GM23338 (cell line): ENCODE data around the gene DNAJC17. TPM values are rescaled to one million over a fixed set of nuclear protein-coding genes. Genes with fewer than 3 reads are reported as not detected.

Experiments
- JUNB ChIP-seq: IDR thresholded peaks from one replicate; pipeline ENCODE4 v1.6.1; 2016; ENCODE audit warnings: antibody characterized with exemption; ENCODE audit not compliant: unreplicated experiment
- POLR2AphosphoS5 ChIP-seq: IDR thresholded peaks from 2 replicates; pipeline ENCODE4 v1.6.1; 2016; ENCODE audit warnings: antibody characterized with exemption, low read depth
- STAT1 ChIP-seq: IDR thresholded peaks from one replicate; pipeline ENCODE4 v1.6.1; 2016; ENCODE audit warnings: antibody characterized with exemption; ENCODE audit not compliant: unreplicated experiment
- ZNF331 ChIP-seq: fragments of 250-450 bp; sonication (Bioruptor Pico); IDR thresholded peaks from 2 replicates; pipeline ENCODE4 v1.5.0; 2020; ENCODE audit warnings: low read depth, mild to moderate bottlenecking, moderate library complexity
- polyA plus RNA-seq: library from polyadenylated mRNA; unstranded; fragments of >200 nt; fragmentation: Nextera tagmentation; extraction: Ambion mirVana; gene quantifications from 2 replicates; pipeline ENCODE4 v1.2.1, GENCODE V29; 2016
- total RNA-seq: library from RNA; depleted of rRNA; stranded (reverse); fragments of >200 nt; shearing (Covaris generic); gene quantifications from 2 replicates; pipeline ENCODE4 v1.2.3, GENCODE V29; 2014
- TF ChIP-seq, protein P1 (sequence below): fragments of 250-450 bp; sonication (Bioruptor Pico); IDR thresholded peaks from 2 replicates; pipeline ENCODE4 v1.5.0; 2020; ENCODE audit warnings: mild to moderate bottlenecking, moderate library complexity
- TF ChIP-seq, protein P2 (sequence below), 2 experiments: fragments of 200-600 bp in 1 of 2; sonication (generic) in 1 of 2; conservative IDR thresholded peaks; 2 replicates each; pipeline versions ENCODE4 v1.5.1 to v1.6.1; 2016 to 2017; ENCODE audit warnings: antibody characterized with exemption in 2 of 2, low read depth in 2 of 2, mild to moderate bottlenecking in 2 of 2, moderate library complexity in 1 of 2
- TF ChIP-seq, protein P3 (sequence below): IDR thresholded peaks from 2 replicates; pipeline ENCODE4 v1.6.1; 2016; ENCODE audit warnings: antibody characterized with exemption

The DNAJC17 gene
- total and polyA plus RNA-seq, 2 experiments from 2014 or later: 23.0 to 77.6 TPM

- TF ChIP-seq, protein P1, sequence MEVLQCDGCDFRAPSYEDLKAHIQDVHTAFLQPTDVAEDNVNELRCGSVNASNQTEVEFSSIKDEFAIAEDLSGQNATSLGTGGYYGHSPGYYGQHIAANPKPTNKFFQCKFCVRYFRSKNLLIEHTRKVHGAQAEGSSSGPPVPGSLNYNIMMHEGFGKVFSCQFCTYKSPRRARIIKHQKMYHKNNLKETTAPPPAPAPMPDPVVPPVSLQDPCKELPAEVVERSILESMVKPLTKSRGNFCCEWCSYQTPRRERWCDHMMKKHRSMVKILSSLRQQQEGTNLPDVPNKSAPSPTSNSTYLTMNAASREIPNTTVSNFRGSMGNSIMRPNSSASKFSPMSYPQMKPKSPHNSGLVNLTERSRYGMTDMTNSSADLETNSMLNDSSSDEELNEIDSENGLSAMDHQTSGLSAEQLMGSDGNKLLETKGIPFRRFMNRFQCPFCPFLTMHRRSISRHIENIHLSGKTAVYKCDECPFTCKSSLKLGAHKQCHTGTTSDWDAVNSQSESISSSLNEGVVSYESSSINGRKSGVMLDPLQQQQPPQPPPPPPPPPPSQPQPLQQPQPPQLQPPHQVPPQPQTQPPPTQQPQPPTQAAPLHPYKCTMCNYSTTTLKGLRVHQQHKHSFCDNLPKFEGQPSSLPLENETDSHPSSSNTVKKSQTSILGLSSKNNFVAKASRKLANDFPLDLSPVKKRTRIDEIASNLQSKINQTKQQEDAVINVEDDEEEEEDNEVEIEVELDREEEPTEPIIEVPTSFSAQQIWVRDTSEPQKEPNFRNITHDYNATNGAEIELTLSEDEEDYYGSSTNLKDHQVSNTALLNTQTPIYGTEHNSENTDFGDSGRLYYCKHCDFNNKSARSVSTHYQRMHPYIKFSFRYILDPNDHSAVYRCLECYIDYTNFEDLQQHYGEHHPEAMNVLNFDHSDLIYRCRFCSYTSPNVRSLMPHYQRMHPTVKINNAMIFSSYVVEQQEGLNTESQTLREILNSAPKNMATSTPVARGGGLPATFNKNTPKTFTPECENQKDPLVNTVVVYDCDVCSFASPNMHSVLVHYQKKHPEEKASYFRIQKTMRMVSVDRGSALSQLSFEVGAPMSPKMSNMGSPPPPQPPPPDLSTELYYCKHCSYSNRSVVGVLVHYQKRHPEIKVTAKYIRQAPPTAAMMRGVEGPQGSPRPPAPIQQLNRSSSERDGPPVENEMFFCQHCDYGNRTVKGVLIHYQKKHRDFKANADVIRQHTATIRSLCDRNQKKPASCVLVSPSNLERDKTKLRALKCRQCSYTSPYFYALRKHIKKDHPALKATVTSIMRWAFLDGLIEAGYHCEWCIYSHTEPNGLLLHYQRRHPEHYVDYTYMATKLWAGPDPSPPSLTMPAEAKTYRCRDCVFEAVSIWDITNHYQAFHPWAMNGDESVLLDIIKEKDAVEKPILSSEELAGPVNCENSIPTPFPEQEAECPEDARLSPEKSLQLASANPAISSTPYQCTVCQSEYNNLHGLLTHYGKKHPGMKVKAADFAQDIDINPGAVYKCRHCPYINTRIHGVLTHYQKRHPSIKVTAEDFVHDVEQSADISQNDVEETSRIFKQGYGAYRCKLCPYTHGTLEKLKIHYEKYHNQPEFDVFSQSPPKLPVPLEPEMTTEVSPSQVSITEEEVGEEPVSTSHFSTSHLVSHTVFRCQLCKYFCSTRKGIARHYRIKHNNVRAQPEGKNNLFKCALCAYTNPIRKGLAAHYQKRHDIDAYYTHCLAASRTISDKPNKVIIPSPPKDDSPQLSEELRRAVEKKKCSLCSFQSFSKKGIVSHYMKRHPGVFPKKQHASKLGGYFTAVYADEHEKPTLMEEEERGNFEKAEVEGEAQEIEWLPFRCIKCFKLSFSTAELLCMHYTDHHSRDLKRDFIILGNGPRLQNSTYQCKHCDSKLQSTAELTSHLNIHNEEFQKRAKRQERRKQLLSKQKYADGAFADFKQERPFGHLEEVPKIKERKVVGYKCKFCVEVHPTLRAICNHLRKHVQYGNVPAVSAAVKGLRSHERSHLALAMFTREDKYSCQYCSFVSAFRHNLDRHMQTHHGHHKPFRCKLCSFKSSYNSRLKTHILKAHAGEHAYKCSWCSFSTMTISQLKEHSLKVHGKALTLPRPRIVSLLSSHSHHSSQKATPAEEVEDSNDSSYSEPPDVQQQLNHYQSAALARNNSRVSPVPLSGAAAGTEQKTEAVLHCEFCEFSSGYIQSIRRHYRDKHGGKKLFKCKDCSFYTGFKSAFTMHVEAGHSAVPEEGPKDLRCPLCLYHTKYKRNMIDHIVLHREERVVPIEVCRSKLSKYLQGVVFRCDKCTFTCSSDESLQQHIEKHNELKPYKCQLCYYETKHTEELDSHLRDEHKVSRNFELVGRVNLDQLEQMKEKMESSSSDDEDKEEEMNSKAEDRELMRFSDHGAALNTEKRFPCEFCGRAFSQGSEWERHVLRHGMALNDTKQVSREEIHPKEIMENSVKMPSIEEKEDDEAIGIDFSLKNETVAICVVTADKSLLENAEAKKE (CRISPR knock-in tag): no peak
- TF ChIP-seq, protein P2, sequence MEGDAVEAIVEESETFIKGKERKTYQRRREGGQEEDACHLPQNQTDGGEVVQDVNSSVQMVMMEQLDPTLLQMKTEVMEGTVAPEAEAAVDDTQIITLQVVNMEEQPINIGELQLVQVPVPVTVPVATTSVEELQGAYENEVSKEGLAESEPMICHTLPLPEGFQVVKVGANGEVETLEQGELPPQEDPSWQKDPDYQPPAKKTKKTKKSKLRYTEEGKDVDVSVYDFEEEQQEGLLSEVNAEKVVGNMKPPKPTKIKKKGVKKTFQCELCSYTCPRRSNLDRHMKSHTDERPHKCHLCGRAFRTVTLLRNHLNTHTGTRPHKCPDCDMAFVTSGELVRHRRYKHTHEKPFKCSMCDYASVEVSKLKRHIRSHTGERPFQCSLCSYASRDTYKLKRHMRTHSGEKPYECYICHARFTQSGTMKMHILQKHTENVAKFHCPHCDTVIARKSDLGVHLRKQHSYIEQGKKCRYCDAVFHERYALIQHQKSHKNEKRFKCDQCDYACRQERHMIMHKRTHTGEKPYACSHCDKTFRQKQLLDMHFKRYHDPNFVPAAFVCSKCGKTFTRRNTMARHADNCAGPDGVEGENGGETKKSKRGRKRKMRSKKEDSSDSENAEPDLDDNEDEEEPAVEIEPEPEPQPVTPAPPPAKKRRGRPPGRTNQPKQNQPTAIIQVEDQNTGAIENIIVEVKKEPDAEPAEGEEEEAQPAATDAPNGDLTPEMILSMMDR (conservative IDR thresholded peaks at IDR 0.05; ENCODE audit: low read depth in 2 of 2): no peak
- TF ChIP-seq JUNB (no peak), STAT1 (no peak), ZNF331 (CRISPR knock-in tag) (no peak), POLR2AphosphoS5 (peak; percentile 94)
- TF ChIP-seq, protein P3, sequence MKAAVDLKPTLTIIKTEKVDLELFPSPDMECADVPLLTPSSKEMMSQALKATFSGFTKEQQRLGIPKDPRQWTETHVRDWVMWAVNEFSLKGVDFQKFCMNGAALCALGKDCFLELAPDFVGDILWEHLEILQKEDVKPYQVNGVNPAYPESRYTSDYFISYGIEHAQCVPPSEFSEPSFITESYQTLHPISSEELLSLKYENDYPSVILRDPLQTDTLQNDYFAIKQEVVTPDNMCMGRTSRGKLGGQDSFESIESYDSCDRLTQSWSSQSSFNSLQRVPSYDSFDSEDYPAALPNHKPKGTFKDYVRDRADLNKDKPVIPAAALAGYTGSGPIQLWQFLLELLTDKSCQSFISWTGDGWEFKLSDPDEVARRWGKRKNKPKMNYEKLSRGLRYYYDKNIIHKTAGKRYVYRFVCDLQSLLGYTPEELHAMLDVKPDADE: peak; percentile 35; the same call in 1 of the 2 replicates
Measured at GRCh38 chr15:40754883-40755811, 52.1 kb downstream of the DNAJC17 start, which contains the start of gene RMDN3 (continued).
